HG02840 (cell line): ENCODE measurements around the gene UBE2C.
"Not testable (repeated sequence)": the region's sequence is repeated elsewhere in the genome, so short reads cannot be mapped to it uniquely, and the experiment has no call there.

Experiments
- ATAC-seq: cut with Tn5 transposase; IDR thresholded peaks from one replicate; pipeline ENCODE4 v1.9.1; 2021; ENCODE audit warnings: mild to moderate bottlenecking, moderate library complexity, moderate number of reproducible peaks; ENCODE audit not compliant: unreplicated experiment, low FRiP score

UBE2C gene

GRCh38 chr20:45812157-45813005 lies at the start of gene UBE2C:
TSS of gene UBE2C (plus strand) at chr20:45812644. CDS start at chr20:45812696, 52 bp downstream.
- peak; percentile 96 for ATAC-seq

- not testable (repeated sequence) for ATAC-seq
These were observed 47.7 kb upstream of the UBE2C start for GRCh38 chr20:45764618-45765282.

GRCh38 chr20:45765307-45765875 lies 47.1 kb upstream of the UBE2C start:
- ATAC-seq = no peak

- no peak for ATAC-seq
These were observed 46.5 kb upstream of the UBE2C start for GRCh38 chr20:45765980-45766379.

DNA sequence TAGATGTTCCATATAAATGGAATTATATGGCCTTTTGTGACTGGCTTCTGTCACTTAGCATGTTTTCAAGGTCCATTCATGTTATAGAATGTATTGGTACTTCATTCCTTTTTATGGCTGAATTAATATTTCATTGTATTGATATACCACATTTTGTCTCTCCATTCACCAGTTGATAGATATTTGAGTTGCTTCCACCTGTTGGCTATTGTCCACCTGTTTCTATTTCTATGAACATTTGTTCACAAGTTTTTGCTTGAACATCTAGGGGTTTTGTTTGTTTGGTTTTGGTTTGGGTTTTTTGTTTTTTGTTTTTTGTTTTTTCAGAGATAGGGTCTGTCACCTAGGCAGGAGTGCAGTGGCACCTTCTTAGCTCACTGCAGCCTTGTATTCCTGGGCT lies 44.0 kb upstream of the UBE2C start:
- no peak for ATAC-seq

DNA sequence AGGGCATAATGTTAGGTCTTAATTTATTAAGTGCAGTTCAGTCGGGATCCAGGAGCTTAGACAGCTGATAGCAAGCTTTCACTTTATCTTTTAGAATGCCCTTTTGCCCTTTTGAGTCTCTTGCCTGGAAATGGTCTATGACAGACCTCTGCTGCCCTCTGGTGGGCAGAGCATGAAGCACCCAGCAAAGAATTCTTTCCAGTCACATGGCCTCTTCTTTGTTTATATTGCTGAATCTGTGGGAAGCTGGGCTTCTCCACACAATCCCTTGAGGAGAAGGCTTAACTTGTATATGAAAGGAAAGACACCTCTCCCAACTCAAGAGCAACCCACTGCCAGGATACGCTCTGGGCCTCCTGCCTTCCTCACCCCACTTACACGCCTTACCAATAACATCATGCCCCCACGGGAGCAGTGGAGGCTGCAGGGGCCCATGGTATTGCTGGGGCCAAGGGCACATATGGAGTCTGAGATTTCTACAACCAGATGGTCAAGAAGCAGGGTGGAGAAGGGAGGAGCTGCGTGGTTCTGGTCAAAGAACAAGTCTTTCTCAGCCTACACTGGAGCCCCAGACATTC lies 41.2 kb upstream of the UBE2C start:
- ATAC-seq = no peak

- ATAC-seq = no peak
These were observed 39.8 kb upstream of the UBE2C start for GRCh38 chr20:45772693-45773092.

DNA sequence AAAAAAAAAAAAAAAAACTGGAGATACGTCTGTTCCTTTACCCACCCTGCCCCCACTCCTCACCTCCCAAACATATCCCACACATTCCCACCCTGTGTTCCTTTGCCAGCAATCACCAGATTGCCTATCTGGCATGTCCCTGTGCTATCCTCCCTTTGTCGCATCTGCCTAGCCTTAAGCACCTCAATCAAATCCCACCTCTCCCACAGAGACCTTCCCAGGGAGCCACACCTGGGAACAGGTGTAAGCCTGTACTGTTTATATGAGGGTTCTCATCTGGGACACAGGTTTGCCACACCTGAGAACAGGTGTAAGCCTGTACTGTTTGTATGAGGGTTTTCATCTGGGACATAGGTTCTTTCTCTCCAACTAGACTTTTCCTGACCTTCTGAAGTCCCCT lies 37.5 kb upstream of the UBE2C start:
- ATAC-seq = no peak

GRCh38 chr20:45775411-45775810 lies 37.0 kb upstream of the UBE2C start:
- no peak for ATAC-seq

DNA sequence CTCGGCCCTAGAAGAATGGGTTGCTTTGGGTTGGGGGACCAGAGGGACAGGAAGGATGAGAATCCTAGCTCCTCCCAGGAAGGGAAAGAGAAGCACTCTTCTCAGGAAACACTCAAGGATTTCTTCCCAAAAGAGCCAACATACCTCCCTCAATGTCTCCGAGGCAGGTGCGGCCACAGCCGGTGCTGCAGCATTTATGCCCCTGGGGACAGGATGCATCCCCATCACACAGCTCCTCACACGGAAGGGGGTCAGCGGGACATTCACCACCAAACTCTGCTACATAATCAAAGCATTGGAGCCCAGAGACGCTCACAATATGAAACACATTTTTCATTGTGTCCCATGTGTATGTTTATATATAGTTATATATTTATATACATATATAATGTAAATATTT lies 35.5 kb upstream of the UBE2C start:
- no peak for ATAC-seq

DNA sequence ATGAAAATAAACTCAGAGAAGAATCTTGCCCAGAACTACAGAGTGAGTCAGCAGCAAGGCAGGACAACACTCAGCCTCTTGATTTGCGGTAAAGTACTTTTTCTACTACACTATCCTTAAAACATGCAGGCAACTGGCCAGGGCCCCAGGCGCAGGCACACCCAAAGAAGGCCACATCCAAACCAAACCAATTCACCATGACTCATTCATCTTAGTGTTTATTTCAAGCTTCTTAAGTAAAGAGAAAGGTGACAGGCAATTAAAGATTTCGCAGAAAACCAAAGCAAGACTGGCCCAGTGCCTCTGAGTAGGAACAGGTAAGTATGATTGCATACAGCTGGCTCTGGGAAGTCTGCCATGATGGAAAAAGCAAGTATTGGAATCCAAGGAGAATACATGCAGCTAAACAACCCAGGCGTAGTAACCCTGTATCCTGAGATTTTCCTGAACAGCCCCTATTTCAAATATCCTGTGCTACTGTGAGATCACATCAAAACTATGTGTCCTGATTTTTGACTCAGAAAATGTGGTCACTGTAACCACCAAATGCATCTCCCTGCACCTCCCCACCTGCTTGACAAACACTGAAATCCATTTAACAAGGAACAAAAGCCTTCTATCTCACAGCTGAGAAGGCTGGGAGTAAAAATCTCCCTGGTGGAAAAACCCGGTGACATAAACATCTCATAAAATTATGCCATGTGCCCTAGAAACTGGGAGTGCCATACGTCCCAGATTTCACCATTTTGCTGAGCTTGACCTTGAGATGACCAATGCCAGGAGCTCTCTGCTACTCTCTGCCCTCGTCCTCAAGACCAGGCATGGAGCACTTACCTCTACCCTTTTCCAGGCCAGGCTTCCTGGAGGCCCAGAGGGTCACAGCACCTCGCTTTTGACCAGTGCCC lies 33.2 kb upstream of the UBE2C start:
- ATAC-seq = no peak

GRCh38 chr20:45780159-45780558 lies 32.3 kb upstream of the UBE2C start:
- no peak for ATAC-seq

- ATAC-seq = no peak
These were observed 31.0 kb upstream of the UBE2C start for GRCh38 chr20:45781391-45781931.

DNA sequence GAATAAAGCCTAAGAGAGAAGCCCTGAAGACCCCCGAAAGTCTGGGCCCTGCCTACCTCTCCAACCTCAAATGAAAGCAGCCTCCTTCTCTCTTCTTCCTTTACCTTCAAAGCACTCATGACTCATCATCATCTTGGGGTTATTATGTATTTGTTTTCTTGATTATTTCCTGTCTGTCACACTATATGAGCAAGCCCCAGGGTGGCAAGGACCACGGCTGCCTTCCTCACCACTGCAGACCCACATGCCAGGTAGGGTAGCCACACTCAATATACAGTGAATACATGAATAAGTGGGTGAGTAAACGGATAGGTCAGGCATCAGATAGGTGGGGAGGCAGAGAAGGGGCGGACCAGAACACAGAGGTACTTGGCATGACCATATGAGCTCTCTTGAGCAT lies 29.6 kb upstream of the UBE2C start:
- no peak for ATAC-seq

DNA sequence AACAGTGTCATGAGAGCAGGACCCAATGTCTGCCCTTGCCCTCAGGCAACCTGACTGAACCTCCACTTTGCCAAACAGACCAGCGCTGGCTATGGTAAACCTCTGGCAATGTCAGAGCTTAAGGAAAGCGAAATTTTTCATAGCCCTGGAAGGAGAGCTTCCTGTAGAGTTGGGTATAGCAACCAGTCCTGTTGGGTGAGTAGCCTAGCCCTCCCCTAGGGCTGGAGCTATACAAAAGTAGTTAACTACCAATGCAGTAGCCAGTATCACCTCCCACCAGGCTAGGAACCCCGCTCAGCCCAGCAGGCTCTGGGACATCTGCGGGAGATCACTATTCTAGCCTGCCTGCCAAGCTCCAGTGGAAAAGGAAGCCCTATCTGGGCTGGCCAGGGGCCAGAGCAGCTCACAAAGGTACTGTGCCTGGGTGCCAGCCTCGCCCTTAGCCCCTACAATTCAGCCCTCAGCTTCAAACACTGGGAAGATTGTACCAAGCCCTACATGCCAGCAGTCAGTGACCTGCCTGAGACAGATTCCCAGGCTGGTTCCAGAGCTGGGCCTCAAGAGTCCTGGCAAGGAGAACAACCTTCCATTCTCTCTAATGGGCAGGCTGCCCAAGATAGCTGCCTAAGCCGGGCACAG lies 28.7 kb upstream of the UBE2C start:
- no peak for ATAC-seq

DNA sequence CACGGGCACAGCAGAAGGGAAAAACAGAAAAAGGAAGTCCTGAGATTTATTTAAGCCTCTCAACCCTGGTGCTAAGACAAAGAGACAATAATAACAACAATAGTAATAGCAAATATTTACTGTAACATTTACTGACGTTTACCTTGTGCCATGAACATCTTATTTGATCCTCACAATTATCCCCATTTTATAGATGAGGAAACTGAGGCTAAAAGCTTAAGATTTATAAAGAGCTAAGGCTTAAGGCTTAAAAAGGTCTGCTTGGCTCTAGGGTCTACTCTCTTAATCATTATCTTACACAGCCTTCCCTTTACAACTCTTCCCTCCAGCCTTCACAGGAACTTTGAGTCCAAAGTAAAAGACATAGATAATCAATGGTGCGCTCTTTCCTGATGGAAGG lies 24.1 kb upstream of the UBE2C start:
- ATAC-seq = no peak

DNA sequence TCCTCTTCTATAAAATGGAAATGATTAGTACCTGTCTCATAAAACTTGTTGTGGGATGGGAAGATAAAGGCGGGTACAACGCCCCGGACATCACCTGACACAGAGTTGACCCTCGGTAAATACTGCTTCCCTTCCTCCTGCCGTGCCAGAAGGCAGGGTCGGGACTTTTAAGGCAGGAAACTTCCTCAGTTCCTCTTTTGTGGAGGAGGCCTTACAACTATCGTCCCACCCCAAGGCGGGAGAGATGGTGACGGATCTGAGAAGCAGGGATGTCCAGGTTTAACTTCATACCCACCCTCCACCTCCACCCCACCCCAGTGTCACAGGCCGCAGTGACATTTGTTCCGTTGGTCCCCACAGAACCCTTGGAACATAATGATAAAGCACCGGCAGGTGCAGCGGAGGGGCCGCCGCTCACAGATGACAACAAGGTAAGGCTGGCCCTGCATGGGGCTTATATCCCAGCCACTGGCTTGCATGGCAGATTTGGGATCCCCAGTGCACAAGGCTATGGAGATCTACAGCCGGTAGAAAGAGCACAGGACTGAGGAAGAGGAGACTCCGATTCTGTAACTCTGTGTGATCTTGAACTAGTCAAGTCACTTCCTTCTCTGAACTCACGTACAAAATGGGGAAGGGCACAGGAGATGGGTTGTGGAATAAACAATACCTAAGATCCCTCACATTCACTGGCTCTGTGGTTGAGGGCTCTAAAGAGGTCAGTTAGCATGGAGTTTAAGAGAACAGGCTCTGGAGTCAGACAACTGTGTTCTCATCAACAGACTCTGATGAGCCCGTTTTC lies 19.9 kb upstream of the UBE2C start:
- ATAC-seq = no peak

DNA sequence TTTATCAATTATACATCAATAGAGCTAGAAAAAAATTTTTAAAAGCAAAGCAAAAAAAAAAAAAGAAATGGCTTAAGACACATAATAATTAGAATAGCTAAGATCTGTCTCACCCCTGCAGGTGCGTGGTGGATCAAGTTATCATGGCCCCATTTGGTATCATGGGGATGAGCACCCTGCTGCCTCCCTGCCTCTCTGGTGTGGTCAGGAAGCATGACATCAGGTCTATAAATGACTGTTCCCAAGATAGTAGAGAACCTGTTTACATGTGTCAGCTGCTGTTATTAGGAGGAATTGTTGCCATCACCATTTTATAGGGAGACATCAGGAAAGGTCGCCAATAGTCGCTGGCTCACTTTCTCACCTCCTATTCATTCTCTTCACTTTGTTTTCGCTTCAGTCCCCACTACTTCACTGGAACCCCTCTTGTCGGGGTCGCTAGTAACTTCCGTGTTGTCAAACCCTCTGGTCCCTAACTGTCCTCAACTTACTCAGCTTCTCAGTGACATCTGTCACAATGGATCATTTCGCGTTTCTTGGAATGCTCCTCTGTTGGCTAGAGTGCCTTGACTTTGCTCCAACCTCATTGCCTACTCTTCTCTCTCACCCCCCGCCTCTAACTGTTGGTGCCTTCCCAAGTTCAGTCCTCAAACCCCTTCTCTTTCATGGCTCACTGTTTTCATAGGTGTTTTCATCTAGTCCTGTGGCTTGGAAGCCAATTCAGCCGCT lies 15.9 kb upstream of the UBE2C start:
- ATAC-seq = no peak
